Measurements from ENCODE around the gene SYNE3.

DNA sequence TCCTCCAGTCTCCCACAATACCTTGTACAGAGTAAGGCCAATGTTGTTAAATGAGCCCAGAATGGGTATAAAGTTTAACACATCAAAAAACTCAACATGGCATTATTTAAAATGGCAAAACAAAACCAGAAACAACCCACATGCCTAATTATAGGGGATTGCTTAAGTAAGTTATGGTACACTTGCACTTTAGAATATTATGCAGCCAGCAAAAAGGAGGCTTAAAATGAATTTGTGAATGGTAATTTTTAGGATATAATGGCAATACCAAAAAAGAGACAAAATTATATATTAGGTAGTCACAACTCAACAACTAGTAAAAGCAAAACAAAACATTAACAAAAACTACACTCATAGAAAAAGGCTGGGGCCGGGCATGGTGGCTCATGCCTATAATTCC is 39.7 kb downstream of the SYNE3 start:
- TF ChIP-seq, protein P1, sequence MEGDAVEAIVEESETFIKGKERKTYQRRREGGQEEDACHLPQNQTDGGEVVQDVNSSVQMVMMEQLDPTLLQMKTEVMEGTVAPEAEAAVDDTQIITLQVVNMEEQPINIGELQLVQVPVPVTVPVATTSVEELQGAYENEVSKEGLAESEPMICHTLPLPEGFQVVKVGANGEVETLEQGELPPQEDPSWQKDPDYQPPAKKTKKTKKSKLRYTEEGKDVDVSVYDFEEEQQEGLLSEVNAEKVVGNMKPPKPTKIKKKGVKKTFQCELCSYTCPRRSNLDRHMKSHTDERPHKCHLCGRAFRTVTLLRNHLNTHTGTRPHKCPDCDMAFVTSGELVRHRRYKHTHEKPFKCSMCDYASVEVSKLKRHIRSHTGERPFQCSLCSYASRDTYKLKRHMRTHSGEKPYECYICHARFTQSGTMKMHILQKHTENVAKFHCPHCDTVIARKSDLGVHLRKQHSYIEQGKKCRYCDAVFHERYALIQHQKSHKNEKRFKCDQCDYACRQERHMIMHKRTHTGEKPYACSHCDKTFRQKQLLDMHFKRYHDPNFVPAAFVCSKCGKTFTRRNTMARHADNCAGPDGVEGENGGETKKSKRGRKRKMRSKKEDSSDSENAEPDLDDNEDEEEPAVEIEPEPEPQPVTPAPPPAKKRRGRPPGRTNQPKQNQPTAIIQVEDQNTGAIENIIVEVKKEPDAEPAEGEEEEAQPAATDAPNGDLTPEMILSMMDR (IDR thresholded peaks at IDR 0.05; ENCODE audit: insufficient read depth, low read depth, low read length) = no peak
- TF ChIP-seq EZH2 (IDR thresholded peaks at IDR 0.05; ENCODE audit: insufficient read depth, low read length) = no peak

All from astrocyte (in vitro differentiated cells and primary cell).